Activated T-helper 2 cell treated with anti-CD3 and anti-CD28 coated beads, Interferon-gamma antibody, Interleukin-2, Interleukin-4, amounts not matched to agents 10 μg/mL and 5 μg/mL and 100 μg/mL, durations not matched to agents 14 hours and 24 hours and 36 hours (primary cell): ENCODE measurements around the gene GCFC2. TPM values are rescaled to one million over a fixed set of nuclear protein-coding genes. Genes with fewer than 3 reads are reported as not detected.
"Not testable (repeated sequence)": the region's sequence is repeated elsewhere in the genome, so short reads cannot be mapped to it uniquely, and the experiment has no call there.

Experiments
- DNase-seq: peaks from one replicate; pipeline ENCODE4 v3.0.0; 2021; ENCODE audit warnings: low spot score
- H3K27ac Mint-ChIP-seq: one replicate; pipeline ENCODE4 v1.8.0; 2021; ENCODE audit warnings: mixed read lengths
- H3K27me3 Mint-ChIP-seq: one replicate; pipeline ENCODE4 v1.8.0; 2021; ENCODE audit warnings: low read depth, mixed read lengths
- H3K36me3 Mint-ChIP-seq: one replicate; pipeline ENCODE4 v1.8.0; 2021; ENCODE audit warnings: low read depth, mixed read lengths
- H3K4me1 Mint-ChIP-seq: one replicate; pipeline ENCODE4 v1.8.0; 2021; ENCODE audit warnings: low read depth, mixed read lengths
- H3K4me3 Mint-ChIP-seq: one replicate; pipeline ENCODE4 v1.8.0; 2021; ENCODE audit warnings: low read depth, mild to moderate bottlenecking, moderate library complexity, mixed read lengths
- H3K9me3 Mint-ChIP-seq: one replicate; pipeline ENCODE4 v1.8.0; 2021; ENCODE audit warnings: mixed read lengths
- intact Hi-C: fragments of 100-400 bp; cut with micrococcal nuclease; formaldehyde crosslinking; loops from one replicate; pipeline ENCODE4 v1.15.1; 2023
- total RNA-seq: library from RNA; stranded (reverse); gene quantifications from 2 replicates; pipeline ENCODE4 v1.2.3, GENCODE V29; 2022

GCFC2 gene
- 32.0 and 32.1 TPM in 2 replicates for total RNA-seq

DNA sequence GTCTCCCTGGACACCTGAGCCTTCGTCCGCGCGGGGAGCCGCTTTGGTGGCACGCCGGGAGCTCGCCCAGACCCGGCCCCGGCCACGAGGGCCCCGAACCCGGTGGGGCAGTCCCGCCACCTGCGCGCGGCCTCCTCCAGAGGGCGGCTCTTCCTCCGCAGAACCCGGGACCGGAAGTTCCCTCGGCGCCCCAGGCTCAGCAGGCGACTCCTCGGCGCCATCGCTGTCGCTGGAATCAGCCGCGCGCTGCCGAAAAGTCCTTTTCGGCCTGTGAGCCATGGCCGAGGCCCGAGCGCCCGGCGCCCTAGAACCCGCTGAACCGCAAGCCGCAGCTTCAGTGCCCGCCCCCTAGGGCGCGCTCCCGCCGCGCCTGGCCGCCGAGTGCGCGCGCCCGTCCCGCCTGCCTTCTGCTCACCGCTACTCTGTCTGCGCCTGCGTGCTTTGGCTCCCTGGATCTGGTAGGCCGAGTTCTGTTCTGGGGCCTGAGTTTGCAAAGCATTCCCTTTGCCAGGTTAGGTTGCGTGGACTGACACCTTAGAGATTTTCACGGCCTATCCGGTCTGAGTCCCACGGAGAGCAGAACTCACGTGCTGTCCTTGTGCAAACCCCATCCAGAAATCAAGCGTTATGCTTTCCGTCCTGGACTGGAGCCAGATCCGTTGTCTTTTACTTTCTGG is at the start of gene GCFC2:
GCFC2 (minus strand) TSS at position 339 of the 677 bp plus-strand sequence; CDS start at position 279, 60 bp downstream.
- Mint-ChIP-seq H3K27me3 (peaks cover 5% of the 10 kb centered on the region), H3K4me3 (peak within 1 kb of the TSS; percentile 88), H3K9me3 (no peaks in the 10 kb centered on the region), H3K36me3 (peaks cover 21% of the 10 kb centered on the region), H3K27ac (peak within 1 kb of the TSS; percentile 94), H3K4me1 (peaks cover 18% of the 10 kb centered on the region)
- DNase-seq = peak; percentile 84
- intact Hi-C loops = loop anchor here (1.0 to 5.0 kb wide), 3 partner anchors 33 to 752 kb away; partner anchors contain the start of gene POLE4

DNA sequence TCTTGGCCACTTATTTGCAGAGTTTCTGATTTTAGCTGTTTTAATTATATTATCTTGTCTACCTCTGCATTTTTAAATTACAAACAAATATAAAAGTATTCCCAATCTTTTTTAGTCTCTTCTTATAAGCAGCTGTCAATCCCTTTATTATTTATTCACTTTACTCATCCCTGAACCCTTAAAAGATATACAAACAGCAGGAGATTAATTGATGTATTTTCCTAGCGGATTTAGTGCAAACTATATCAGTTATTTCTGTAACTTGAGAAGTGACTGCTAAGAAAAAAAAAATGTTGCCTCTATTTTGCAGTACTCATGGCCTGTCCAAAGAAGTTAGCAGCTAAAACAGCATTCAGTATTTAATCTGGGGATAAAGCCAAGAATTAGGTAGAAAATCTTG is 42.1 kb upstream of the GCFC2 start:
- no peaks in the 10 kb centered on the region for H3K9me3 Mint-ChIP-seq
- intact Hi-C loops = no loop called here
- no peaks in the 10 kb centered on the region for H3K4me1 Mint-ChIP-seq
- no peak for DNase-seq
- H3K27ac Mint-ChIP-seq = no peak overlapping the region
- no peaks in the 10 kb centered on the region for H3K36me3 Mint-ChIP-seq
- H3K4me3 Mint-ChIP-seq = no peak overlapping the region
- peaks cover 4% of the 10 kb centered on the region for H3K27me3 Mint-ChIP-seq

DNA sequence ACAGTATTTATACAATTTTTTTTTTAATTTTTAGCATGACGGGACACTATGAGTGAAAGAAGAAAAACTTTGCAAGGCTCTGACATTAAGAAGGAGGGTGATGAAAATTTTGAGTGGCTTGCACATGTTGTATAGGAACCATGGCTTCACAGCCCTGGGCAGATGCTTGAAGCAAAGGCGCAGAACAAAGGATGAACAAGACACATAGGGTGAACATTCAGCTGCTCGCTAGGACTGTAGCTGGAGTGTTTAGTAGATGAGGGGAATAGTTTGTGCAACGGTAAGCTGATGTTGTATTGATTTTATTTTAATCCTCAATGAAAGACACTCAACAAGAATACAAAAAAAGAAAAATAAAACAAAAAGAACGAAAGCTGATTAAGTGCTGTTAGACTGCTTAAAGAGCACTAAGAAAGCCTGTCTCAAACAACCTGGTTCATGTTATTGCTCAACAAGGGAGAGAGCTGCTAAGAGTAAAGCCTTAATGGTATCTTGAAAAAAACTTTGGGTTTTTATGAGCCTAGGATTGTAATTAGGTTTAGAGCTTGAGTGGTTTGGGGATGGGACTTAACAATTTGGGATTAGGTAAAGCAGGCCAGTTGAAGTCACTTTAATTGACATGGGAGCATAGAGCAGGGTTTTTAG is 41.2 kb upstream of the GCFC2 start:
- no peak overlapping the region for H3K27ac Mint-ChIP-seq
- H3K9me3 Mint-ChIP-seq = no peaks in the 10 kb centered on the region
- no peaks in the 10 kb centered on the region for H3K36me3 Mint-ChIP-seq
- peaks cover 4% of the 10 kb centered on the region for H3K27me3 Mint-ChIP-seq
- no peak for DNase-seq
- H3K4me1 Mint-ChIP-seq = no peaks in the 10 kb centered on the region
- no peak overlapping the region for H3K4me3 Mint-ChIP-seq
- intact Hi-C loops = no loop called here

DNA sequence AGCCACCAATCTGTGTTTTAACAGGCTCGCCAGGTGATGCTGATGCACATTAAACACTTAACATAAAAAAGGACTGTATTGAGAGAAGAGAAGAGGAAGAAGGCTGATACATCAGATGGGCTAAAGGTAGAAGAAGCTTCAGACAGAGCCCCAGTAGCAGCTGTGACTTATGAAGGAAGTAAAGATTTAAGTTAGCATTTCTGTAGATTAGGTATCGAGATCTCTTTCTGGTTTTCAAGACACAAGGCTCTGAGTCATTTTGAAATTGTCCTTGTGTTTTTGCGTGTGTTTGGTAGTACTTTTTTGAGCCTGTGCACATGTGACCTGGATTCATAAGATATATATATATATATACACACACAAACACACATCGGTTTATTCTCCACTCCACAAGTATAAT is 40.6 kb upstream of the GCFC2 start:
- no peak for DNase-seq
- Mint-ChIP-seq H3K27me3 (peaks cover 4% of the 10 kb centered on the region), H3K9me3 (no peaks in the 10 kb centered on the region), H3K4me1 (no peaks in the 10 kb centered on the region), H3K4me3 (no peak overlapping the region), H3K36me3 (no peaks in the 10 kb centered on the region), H3K27ac (no peak overlapping the region)
- intact Hi-C loops = no loop called here

DNA sequence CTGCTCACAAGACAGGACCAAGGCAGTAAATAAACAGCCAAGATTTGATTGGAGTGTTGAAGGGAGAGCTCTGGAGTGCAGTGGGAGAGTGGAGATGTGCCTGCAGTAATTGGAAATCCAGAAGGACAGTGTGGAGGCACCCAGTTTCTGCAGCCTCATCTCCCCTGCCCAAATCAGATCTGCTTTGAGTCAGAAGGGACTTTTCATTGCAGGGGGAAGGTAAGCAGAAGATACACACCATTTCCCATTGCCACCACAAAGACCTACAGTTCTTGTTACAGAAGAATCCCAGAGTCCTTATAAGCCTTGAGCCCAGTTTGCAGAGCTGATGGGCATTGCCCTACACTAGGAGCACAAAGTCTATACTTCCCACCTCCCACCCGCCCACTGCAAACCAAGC is 27.2 kb upstream of the GCFC2 start:
- Mint-ChIP-seq H3K27me3 (no peaks in the 10 kb centered on the region), H3K27ac (no peak overlapping the region), H3K4me3 (no peak overlapping the region), H3K36me3 (no peaks in the 10 kb centered on the region), H3K9me3 (peaks cover 4% of the 10 kb centered on the region), H3K4me1 (no peaks in the 10 kb centered on the region)
- intact Hi-C loops = no loop called here
- DNase-seq = no peak

DNA sequence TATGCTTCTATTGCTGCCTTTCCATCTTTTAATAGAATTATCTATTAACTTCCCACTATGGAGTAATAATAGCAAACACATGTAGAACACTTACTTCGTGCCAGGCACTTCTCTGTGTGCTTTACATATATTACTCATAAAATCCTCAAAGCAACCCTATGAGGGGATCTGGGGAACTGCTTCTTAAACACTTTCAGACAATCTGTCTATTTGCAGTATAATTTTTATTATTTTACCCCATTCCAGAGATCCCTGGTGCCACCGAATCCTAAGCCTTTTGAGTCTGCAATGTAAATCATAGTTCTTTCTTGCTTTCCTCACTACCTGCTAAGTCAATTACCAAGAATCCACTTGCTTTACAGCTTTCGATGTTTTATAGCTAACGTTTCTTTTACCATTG is 25.6 kb upstream of the GCFC2 start:
- no peak for DNase-seq
- intact Hi-C loops = no loop called here
- H3K27ac Mint-ChIP-seq = no peak overlapping the region
- no peaks in the 10 kb centered on the region for H3K36me3 Mint-ChIP-seq
- H3K27me3 Mint-ChIP-seq = no peaks in the 10 kb centered on the region
- no peak overlapping the region for H3K4me3 Mint-ChIP-seq
- H3K9me3 Mint-ChIP-seq = no peaks in the 10 kb centered on the region
- no peaks in the 10 kb centered on the region for H3K4me1 Mint-ChIP-seq

DNA sequence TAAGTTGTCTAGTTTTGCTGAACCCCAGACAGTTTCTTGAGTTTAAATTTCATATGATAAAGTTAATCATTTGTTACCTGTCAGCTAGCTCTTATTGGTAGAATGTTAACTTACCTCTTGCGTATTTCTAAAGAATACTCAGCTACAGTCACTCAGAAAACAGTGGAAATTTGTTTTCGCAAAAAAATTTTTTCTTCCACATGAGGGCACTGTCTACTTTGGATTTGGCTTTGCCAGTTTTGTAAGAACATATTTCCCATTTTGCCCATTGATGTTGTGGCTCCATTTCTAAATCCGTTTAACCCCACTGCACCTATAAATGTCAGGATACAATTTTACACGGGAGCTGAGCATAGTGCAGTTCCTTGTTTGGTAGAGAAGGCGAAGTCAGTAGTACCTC is 19.1 kb upstream of the GCFC2 start:
- no peak for DNase-seq
- Mint-ChIP-seq H3K9me3 (no peaks in the 10 kb centered on the region), H3K36me3 (no peaks in the 10 kb centered on the region), H3K4me3 (no peak overlapping the region), H3K27ac (no peak overlapping the region), H3K4me1 (no peaks in the 10 kb centered on the region), H3K27me3 (peaks cover 4% of the 10 kb centered on the region)
- intact Hi-C loops = no loop called here

DNA sequence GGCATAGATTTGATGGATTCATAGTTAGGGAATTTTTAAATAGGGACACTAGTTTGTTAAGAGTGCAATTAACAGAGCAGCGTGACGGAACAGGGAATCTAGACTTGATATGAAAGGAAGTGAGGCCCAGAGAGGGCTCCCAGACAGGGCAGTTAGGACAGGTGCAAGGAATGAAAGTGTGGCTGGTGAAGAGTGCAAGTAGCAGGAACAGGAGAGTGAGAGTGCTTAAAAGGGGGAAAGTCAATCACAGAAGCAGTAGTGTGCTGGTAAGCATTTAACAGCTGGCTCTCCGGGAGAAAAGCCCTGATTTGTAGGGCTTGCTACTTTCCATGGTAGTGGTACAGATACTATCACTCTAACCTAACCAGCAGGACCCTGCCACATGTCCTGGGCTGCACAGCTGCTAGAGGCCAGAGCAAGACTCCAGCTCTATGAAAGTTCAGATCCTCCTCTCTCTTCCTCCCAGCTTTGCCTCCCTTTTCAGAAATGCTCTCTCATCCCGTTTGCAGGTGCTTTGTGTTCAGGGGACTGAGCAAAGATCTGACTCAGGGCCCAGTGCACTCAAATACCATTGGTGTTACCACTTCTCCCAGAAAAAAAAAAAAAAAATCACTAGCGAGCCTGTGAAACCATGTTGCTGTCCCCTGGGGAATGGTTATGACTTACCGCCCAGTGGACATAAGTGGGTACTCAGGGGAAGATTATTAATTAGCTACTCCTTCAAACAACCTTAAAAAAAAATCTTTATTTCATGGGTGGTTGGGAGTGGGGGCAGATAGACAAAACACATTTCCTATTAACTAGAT is 18.1 kb upstream of the GCFC2 start:
- H3K27ac Mint-ChIP-seq = no peak overlapping the region
- peaks cover 4% of the 10 kb centered on the region for H3K27me3 Mint-ChIP-seq
- H3K9me3 Mint-ChIP-seq = no peaks in the 10 kb centered on the region
- H3K36me3 Mint-ChIP-seq = no peaks in the 10 kb centered on the region
- DNase-seq = no peak
- H3K4me1 Mint-ChIP-seq = no peaks in the 10 kb centered on the region
- intact Hi-C loops = no loop called here
- no peak overlapping the region for H3K4me3 Mint-ChIP-seq

DNA sequence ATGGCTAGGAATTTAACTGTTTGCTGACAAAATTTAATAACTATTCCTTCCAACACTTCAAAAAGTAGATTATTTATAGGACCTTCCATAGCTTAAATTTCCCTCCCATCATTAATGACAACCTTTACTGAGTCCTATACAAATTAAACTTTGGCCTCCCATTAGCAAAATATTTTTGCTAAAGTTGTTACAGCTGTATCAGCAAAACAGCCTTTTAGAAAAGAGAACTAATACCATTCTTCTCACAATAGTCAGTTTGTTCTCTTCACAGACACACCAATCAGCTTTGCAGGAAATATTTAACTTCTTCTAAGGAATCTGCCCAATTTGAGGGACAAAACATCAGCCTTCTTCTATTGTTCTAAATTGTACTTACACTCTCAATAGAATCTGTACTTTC is 12.0 kb upstream of the GCFC2 start:
- DNase-seq = no peak
- Mint-ChIP-seq H3K27ac (no peak overlapping the region), H3K36me3 (no peaks in the 10 kb centered on the region), H3K4me1 (no peaks in the 10 kb centered on the region), H3K27me3 (peaks cover 30% of the 10 kb centered on the region), H3K4me3 (no peak overlapping the region), H3K9me3 (no peaks in the 10 kb centered on the region)
- intact Hi-C loops = no loop called here

DNA sequence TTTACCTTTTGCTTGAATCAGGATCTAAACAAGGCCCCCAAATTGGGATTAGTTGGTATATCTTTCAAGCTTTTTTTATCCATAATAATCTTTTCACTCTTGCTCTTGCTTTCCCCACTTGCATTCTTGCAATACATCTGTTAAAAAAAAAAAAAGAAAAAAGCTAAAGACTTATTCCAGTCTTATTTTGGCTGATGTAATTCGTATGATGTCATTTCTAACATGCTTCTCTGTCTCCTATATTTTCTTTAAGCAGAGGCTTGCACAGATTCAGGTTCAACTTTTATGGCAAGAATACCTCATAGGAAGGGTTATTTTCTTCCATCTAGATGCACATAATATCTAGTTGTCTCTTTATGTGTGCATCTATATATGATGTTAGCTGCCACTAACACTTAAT is 9.8 kb upstream of the GCFC2 start:
- Mint-ChIP-seq H3K4me3 (no peak overlapping the region), H3K27ac (no peak overlapping the region), H3K4me1 (no peaks in the 10 kb centered on the region), H3K9me3 (no peaks in the 10 kb centered on the region), H3K36me3 (no peaks in the 10 kb centered on the region), H3K27me3 (peaks cover 30% of the 10 kb centered on the region)
- no peak for DNase-seq
- intact Hi-C loops = no loop called here

DNA sequence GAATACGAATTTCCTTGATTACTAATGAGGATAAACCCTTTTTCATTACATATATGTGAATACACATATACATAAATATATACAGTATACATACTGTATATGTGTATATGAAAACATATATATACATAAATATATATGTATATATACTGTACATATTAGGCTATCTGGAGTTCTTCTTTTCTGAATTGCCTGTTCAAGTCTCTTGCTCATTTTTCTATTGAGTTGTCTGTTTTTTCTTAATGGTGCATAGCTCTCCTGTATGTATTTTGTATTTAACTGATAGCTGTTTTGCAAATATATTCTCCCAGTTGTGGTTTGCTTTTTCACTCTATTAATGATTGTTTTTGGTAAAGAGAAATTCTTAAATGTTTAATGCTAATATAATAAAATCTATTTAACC is 8.9 kb upstream of the GCFC2 start:
- intact Hi-C loops = no loop called here
- Mint-ChIP-seq H3K9me3 (no peaks in the 10 kb centered on the region), H3K4me1 (peaks cover 1% of the 10 kb centered on the region), H3K4me3 (no peak overlapping the region), H3K36me3 (no peaks in the 10 kb centered on the region), H3K27me3 (peaks cover 35% of the 10 kb centered on the region), H3K27ac (no peak overlapping the region)
- DNase-seq = no peak

DNA sequence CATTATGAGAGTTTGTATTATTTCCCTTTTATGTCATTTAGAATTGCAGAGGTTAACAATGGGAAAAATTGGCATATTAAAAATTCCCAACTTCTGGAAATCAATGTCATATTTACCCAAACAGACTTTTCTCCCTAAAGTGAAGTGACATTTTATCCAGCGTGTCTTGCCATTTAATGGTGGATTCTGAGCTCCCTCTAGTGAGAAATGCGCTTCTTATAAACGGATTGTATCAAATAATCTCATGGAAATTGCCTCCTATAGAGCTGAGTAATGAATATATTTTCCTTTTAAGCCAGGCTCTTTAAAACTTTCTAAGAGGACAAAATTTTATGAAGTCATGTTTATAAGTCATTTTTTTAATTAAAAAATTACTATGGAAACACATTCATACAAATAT is 5.7 kb upstream of the GCFC2 start:
- Mint-ChIP-seq H3K27me3 (peaks cover 24% of the 10 kb centered on the region), H3K4me1 (peaks cover 1% of the 10 kb centered on the region), H3K4me3 (no peak overlapping the region), H3K27ac (no peak overlapping the region), H3K9me3 (no peaks in the 10 kb centered on the region), H3K36me3 (no peaks in the 10 kb centered on the region)
- no peak for DNase-seq
- intact Hi-C loops = no loop called here

DNA sequence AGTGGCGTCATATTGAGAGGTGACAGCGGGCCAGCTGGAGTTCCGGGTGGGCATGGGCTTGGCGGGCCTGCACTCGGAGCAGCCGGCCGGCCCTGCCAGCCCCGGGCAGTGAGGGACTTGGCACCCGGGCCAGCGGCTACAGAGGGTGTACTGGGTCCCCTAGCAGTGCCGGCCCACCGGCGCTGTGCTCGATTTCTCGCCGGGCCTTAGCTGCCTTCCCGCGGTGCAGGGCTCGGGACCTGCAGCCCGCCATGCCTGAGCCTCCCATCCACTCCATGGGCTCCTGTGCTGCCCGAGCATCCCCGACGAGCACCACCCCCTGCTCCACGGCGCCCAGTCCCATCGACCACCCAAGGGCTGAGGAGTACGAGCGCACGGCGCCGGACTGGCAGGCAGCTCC is 875 bp upstream of the GCFC2 start:
- not testable (repeated sequence) for DNase-seq, H3K9me3 Mint-ChIP-seq, H3K27me3 Mint-ChIP-seq, H3K27ac Mint-ChIP-seq
- H3K4me1 Mint-ChIP-seq = peaks cover 13% of the 10 kb centered on the region
- intact Hi-C loops = loop anchor here (2.0 to 5.0 kb wide), 2 partner anchors 34 to 753 kb away; partner anchors contain the start of gene POLE4
- peak overlapping the region; percentile 88 for H3K4me3 Mint-ChIP-seq
- peaks cover 15% of the 10 kb centered on the region for H3K36me3 Mint-ChIP-seq
